AG10803 (cell line): Measurements from ENCODE around the gene KCNMA1.

Experiments used
- DNase-seq: peaks from one replicate; pipeline ENCODE4 v3.0.0; 2010; ENCODE audit warnings: low read depth
- H3K4me3 ChIP-seq: 2 replicates; pipeline ENCODE4 v1.5.1; 2011; ENCODE audit warnings: mild to moderate bottlenecking, low read length, control low read depth
- TF ChIP-seq, protein P1 (sequence below): conservative IDR thresholded peaks from 2 replicates; pipeline ENCODE4 v1.5.1; 2011; ENCODE audit warnings: mild to moderate bottlenecking, low read length, control low read depth, inconsistent platforms

The KCNMA1 gene

DNA sequence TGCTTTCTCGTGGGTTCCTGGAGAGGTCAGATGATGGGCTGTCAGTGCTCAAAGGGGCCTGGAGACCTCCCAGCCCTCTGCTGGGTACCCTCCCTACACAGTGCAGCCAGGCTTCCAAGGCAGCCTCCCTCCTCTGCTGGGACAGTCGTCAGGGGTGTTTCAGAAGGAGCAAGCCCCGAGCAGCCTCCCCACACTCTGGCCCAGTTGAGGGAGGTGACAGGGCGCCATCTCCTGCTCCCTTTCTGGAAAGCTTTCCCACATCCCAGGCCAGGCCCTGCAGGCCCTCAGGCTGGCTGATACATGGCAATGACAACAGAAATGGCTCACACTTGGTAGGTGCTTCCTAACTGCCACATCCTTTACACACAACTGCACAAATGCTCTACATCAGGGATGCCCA is 32.1 kb downstream of the KCNMA1 start:
- peak; percentile 39 for DNase-seq
- H3K4me3 ChIP-seq, result no peak overlapping the region
- TF ChIP-seq, protein P1, sequence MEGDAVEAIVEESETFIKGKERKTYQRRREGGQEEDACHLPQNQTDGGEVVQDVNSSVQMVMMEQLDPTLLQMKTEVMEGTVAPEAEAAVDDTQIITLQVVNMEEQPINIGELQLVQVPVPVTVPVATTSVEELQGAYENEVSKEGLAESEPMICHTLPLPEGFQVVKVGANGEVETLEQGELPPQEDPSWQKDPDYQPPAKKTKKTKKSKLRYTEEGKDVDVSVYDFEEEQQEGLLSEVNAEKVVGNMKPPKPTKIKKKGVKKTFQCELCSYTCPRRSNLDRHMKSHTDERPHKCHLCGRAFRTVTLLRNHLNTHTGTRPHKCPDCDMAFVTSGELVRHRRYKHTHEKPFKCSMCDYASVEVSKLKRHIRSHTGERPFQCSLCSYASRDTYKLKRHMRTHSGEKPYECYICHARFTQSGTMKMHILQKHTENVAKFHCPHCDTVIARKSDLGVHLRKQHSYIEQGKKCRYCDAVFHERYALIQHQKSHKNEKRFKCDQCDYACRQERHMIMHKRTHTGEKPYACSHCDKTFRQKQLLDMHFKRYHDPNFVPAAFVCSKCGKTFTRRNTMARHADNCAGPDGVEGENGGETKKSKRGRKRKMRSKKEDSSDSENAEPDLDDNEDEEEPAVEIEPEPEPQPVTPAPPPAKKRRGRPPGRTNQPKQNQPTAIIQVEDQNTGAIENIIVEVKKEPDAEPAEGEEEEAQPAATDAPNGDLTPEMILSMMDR, result peak; percentile 37

DNA sequence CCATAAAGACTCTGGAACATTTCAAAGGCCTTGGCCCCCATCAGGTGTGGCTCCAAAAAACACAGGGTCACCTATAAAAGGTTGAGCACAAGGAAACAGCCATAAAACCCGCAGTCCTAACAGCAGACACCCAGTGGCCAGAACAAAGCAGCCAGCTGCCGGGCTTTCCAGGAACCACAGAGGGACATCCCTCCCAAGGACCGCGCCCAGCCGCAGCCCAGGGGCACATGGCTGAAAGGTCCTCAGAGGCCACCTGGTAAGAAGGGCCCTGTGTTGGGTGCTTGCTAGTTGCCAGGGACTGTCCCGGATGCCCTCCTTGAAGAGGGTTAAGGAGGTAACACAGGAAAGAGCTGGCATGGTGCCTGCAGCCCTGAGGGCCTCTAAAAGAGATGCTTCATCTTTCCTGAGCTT is 32.7 kb downstream of the KCNMA1 start:
- H3K4me3 ChIP-seq, result no peak overlapping the region
- TF ChIP-seq, protein P1, result no peak
- no peak for DNase-seq

DNA sequence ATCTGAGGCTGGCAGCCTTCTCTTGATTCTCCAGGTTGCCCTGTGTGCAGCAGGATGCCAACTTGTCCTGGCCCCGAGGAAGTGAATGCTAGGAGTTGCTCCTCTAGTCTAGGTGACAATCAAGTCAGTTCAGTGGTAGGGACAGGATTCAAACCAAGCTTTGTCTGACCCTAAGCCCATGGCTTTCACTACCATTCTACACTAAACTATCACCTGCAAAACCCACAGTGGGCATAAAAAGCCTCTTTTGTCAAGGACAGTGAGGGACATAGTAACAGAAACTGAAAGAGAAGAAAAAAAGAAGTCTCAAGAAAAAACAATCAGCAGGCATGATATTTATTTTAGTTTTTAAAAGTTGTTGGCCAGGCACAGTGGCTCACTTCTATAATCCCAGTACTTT is 33.5 kb downstream of the KCNMA1 start:
- TF ChIP-seq, protein P1, result no peak
- no peak overlapping the region for H3K4me3 ChIP-seq
- DNase-seq, result no peak

DNA sequence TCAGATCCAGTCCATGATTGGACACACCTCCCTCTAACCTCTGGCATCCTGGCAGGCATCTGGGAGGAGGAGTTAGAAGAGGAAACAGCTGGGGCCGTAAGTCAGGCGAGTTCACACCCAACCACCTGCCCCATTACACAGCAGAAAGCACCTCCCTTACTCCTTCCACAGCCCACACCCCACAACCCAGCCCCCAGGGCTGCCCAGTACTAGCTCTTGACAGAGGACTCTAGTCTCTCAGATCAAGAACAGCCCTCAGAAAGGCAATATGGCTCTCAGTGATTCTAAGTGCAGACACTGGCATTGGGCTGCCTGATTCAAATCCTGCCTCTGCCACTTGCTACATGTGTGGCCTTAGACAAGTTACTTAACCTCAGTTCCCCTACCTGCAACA is 34.1 kb downstream of the KCNMA1 start:
- DNase-seq, result peak; percentile 12
- TF ChIP-seq, protein P1, result no peak
- H3K4me3 ChIP-seq, result no peak overlapping the region

DNA sequence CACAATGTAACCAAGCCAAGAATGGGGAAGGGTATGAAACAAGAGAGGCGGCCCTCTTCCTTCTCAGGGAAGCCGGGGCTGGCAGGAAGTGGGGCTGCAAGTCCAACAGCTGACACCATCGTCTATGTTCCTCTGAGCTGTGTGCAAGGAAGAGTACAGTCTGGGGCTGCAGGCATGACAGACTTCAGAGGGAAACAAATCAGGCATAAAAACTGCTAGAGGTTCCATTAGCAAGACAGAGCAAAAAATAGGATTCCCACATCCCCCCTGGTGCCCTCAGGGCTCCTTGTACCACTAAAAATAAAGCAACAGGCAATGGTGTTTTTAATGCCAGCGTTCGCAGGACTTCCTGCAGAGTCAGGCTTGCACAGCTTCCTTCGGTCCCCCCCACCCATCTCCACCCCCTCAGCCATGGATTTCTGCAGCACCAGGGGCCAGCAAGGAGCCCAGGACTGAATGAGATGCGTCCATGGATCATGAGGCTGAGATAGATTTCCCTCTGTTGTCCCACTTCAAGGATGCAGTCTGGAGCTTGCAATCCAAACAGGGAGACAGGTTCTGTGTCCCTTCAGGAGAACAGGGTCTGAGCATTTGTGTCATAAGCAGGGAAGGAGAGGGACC is 34.6 kb downstream of the KCNMA1 start:
- DNase-seq, result peak; percentile 9
- TF ChIP-seq, protein P1, result no peak
- no peak overlapping the region for H3K4me3 ChIP-seq

DNA sequence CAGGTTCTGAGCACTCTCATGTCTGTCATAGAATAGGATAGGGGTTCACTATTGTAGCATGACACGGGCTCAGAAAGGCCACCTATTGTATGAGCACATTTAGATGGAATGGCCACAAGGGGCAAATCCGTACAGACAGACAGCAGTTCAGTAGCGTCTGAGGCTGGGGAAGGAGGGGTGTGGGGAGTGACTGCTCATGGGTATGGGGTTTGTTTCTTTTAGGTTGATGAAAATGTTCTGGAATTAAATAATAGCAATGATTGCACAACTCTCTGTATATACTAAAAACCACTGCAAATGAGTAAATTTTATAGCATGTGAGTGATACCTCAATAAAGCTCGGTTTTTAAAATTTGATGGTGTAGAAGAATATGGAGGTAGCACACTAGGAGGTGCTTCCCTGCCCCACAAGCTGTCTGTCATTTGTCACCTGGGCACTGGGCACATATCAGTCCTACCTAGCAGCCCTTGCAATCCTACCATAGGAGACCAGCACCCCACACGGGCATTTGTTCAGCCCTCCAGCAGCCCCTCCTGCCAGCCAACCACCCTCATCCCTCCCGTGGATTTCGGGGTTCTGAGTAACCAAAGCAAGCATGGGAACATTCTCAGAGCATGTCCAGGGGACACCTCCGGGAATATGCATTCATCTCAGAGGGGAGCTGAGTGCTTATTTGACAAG is 35.2 kb downstream of the KCNMA1 start:
- H3K4me3 ChIP-seq, result no peak overlapping the region
- DNase-seq, result peak; percentile 28
- TF ChIP-seq, protein P1, result peak; percentile 24; the same call in 1 of the 2 replicates

DNA sequence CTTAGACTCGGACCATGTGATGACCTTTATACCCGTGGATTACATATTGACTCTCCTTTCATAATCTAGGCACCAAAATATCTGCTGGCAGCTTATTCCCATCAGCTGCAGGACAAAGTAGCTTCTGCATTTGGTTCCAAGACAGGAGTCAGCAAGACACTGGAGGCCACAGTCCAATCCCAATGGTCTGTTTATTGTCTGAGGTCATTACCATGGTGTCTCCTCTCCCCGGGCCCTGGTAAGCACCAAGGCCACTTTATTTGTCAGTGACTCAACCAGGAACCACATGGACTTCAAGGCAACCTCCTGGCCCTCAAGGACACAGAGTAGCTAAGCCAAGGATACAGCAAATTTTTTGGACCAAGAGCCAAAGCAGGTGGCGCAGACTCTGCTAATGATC is 36.1 kb downstream of the KCNMA1 start:
- TF ChIP-seq, protein P1, result no peak
- DNase-seq, result peak; percentile 45
- H3K4me3 ChIP-seq, result no peak overlapping the region
